HS-27A (cell line): ENCODE data around the gene AGPAT4.
"Not testable (repeated sequence)": the region's sequence is repeated elsewhere in the genome, so short reads cannot be mapped to it uniquely, and the experiment has no call there.

Experiments used
- DNase-seq: peaks from one replicate; pipeline ENCODE4 v3.0.0-alpha.2; 2012; ENCODE audit warnings: low read depth, missing footprints

Gene AGPAT4

GRCh38 chr6:161227004-161227960 is 46.6 kb downstream of the AGPAT4 start:
- DNase-seq = no peak

DNA sequence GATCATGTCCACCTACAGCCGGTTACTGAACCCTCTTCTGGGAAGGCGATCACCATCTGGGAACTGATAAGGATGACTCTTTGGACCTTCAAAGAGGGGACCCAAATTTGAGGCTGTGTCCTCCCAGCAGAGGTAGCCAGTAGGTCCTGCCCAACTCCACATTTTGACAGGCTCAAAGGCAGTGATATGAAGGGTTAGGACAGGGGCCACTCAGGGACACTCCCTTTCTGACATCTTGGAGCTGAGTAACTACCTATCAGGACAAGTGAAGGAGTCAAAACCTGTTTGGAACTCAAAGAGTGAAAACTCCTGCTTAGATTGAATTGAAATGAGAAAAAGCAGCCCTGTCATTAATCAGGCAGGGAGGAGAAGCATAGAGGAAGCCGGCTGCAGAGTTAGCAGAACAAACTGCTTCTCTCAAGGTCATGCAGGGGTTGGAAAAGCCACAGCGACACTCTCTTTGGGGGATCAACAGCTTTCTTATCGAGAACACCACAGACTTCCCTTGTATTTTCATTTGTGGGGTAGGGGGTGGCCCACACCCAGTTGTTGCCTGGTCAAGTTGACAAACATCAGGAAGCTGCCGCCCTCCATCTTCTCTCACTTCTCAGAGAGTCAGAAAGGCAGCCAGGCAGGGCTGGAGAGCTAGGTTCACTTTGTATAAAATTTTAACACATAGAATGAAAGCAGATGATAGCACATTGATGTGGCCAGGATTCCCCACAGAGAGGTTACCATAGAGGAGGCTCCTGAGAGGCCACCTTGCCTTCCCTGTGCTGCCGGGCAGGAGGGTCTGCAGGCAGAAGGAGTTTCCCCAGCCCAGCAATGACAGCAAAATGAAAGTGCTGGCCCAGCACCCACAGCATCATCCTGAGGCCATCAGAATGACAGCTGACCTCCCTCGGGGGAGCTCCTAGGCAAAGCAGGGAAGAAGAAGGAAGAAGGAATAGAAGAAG is 47.6 kb downstream of the AGPAT4 start:
- DNase-seq = no peak

- no peak for DNase-seq
These were observed 48.2 kb downstream of the AGPAT4 start for GRCh38 chr6:161225681-161226008.

DNA sequence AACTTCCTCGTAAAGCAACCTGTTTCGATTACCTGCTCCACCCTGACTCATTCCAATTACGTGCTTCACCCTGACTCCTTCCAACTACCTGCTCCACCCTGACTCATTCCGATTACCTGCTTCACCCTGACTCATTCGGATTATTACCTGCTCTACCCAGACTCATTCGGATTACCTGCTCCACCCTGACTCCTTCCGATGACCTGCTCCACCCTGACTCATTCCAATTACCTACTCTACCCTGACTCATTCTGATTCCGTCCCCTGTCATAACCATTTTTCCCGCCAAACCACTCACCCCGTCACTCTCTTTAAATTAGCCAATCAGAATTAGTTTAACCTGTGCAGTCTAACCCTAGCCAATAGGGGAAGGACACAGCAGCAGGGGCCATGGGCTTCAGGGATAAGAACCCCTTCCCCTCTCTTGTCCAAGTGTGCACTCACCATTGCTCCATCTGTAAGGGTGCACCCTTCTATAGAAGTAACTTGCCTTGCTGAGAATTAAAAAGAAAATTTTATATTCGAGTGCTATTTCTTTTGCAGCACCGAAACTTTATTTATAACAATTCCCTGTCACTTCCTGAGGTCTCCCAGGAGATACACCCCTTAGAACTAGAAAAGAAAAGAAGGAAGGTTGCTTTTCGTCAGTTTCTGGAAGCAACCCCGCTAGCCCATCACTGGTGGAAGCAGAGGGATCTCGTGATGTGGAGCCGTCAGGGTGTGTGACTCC is 48.7 kb downstream of the AGPAT4 start:
- DNase-seq = not testable (repeated sequence)

DNA sequence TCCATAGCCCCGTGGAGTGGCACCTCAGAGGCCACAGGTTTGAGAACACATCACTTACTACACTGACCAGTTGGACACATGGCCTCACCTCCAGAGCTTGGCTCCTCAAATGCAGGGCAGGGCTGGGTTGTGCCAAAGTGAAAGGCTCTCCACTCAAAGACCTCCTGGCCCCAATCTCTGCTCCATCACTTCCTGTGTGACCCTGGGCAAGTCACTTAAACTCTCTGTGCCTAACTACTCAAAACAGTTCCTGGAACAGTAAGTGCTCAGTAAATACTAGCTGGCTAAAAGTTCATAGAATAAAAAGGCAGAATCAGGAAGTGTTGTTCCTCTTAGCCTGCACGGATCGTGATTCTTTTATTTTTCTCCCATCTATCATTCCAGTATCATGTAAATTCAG is 50.2 kb downstream of the AGPAT4 start:
- no peak for DNase-seq

DNA sequence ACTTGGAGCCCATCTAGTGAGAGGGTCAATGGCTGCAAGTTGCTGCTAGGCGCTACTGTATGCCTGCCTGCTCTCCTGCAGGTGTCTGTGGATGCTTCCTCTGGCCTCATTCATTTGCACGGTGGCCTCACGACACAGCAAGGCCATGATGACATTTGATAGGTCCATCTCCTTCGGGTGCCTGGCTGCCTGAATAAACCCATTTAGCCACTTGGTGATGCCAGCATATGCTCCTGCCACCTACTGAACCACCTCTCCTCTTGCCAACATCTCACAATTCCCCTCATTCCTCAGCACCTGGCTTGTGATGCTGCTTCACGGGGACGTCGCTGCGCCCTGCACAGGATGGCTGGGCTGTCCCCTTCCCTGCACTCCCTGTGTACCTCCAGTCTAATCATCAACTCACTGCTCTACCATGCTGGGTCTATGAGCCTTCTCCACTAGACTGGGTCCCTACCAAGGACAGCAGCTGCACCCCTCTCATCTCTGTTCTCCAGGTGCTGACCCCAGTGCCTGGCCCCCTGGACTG is 51.1 kb downstream of the AGPAT4 start:
- DNase-seq = no peak

- DNase-seq = no peak
These were observed 53.5 kb downstream of the AGPAT4 start for GRCh38 chr6:161220346-161220745.

- no peak for DNase-seq
These were observed 54.2 kb downstream of the AGPAT4 start for GRCh38 chr6:161219680-161220079.

- no peak for DNase-seq
These were observed 55.6 kb downstream of the AGPAT4 start for GRCh38 chr6:161218222-161218621.

GRCh38 chr6:161217628-161218027 is 56.2 kb downstream of the AGPAT4 start:
- no peak for DNase-seq

DNA sequence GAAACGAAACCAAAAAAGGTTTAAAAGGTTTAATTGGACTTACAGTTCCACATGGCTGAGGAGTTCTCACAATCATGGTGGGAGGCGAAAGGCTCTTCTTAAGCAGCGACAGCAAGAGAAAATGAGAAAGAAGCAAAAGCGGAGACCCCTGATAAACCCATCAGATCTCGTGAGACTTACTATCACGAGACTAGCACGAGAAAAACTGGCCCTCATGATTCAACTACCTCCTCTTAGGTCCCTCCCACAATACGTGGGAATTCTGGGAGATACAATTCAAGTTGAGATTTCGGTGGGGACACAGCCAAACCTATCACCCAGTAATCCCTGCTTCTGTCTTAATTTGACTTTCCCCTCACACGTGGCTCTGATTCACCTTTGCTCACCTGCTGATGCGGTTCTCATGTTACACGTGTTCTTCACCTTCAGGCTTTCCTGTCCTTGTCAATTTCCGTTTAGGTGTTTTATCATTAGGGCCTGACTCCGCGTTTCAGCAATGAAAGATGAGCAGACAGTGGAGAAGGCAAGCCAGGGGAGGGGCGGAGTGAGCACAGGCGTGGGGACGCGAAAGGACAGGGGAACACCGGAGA is 57.1 kb downstream of the AGPAT4 start:
- DNase-seq = no peak

- DNase-seq = no peak
These were observed 57.8 kb downstream of the AGPAT4 start for GRCh38 chr6:161215876-161216615.

DNA sequence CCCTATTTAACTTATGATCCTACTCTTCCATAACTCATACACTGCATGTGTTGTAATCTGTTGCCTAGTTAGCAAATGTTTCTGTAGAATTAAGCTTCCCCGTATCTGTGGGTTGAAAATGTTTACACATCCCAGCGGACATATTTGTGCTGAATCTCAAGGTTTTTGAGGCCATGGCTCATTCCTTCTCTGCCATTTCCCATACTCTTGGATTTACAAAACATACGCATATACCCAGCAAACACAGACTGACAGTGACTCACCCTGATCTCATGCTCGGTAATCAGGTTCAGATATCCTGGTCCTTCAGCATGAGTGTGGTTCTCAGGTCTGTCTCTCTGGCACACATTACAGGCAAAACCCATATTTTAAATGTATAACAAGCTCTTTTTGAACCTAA is 58.7 kb downstream of the AGPAT4 start:
- DNase-seq = no peak

- DNase-seq = no peak
These were observed 59.1 kb downstream of the AGPAT4 start for GRCh38 chr6:161214722-161215121.

- no peak for DNase-seq
These were observed 61.0 kb downstream of the AGPAT4 start for GRCh38 chr6:161212902-161213301.

DNA sequence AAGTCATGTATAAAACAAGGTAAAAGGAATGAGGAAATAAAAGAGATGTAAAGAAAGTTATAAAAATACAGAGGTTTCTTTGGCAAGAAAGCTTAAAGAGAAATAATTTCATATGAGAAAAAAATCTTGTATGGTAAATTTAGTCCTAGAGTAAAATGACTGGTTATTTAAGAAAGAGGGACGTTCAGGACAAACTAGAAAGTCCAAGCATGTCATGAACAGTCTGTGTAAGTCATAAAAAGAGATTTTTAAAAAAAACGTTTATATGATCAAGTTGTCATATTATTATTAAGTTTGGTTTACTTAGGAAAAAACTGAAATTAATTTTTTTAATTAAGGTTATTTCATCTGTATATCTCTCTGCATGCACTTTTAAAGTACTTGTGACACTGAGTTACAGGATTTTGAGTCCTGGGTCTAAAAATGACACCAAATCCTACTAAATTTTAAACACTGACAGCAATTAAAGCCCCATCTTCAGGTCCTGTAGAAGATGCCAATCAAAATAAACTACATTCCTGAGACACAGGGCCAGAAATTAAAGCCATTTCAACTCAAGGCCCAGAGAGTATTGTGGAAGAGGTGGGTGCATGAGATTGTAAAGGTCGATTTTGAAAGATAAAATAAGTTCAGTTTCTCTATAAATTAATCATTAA is 62.4 kb downstream of the AGPAT4 start:
- no peak for DNase-seq

- no peak for DNase-seq
These were observed 63.0 kb downstream of the AGPAT4 start for GRCh38 chr6:161210857-161211256.

DNA sequence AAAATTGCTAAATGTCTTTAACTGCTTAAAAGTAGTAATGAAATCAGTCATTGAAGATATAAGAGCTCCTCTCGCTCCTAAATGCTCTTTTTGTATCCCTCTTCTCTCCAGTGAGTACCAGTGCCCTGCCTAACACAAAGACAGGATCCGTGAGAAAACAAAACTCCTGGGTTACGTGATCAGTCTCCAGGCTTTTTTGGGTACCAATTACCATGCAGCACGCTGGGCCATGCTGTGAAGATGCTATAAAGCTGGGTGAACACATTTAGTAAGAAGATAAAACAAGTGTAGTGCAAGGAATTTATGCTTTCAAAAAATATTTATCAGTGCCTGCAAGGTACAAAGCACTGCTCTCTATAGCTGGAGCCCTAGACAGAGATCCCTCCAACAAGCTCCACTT is 66.7 kb downstream of the AGPAT4 start:
- DNase-seq = no peak

DNA sequence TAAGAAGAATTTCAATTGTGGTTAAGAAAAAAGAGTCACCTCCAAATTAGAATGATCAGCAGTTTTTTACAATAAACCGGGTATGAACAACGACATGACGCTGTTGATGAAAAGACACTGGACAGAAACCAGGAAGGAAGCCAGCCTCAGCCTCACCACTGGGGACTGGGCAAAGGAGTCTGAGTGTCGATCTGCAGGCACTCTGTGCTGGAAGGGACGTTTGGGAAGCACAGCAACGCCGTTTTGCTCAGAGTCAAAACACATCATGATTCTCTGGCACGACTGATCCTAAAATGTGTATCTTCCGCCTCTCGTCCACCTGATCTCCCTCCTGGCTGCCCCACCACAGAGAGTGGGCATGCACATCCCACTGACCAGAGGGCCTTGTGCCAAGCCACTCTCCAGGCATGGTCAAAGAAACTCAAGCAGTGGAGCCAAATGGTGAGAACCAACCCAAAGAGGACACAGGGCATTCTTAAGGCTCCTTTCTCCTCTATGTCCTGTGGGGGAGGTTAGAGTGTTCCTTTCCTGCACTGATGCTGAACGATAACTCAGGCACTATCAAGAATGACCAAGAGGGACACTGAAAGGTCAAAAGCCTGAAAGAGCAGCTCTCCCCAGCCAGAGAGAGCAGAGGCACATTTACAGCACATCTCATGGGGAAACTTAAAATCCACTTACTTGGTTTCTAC is 68.8 kb downstream of the AGPAT4 start:
- DNase-seq = no peak
